Endodermal cell (in vitro differentiated cells): ENCODE data around the gene SLC6A11. TPM values are rescaled to one million over a fixed set of nuclear protein-coding genes. Genes with fewer than 3 reads are reported as not detected.

ENCODE experiments used
- DNase-seq: peaks from one replicate; pipeline ENCODE4 v3.0.0-alpha.2; 2017
- H3K27ac ChIP-seq: 2 replicates; pipeline ENCODE4 v1.5.1; 2013; ENCODE audit warnings: mild to moderate bottlenecking, low read depth, low read length, moderate library complexity
- H3K27me3 ChIP-seq: 2 replicates; pipeline ENCODE4 v1.6.1; 2013; ENCODE audit warnings: mild to moderate bottlenecking, low read length, moderate library complexity; ENCODE audit not compliant: insufficient read depth, control insufficient read depth, poor library complexity, severe bottlenecking
- H3K36me3 ChIP-seq: 2 replicates; pipeline ENCODE4 v1.7.0; 2013; ENCODE audit warnings: mild to moderate bottlenecking, low read length, moderate library complexity; ENCODE audit not compliant: control insufficient read depth, insufficient read depth
- H3K4me1 ChIP-seq: one replicate; pipeline ENCODE4 v1.7.0; 2013; ENCODE audit warnings: low read length; ENCODE audit not compliant: control insufficient read depth, insufficient read depth
- H3K4me3 ChIP-seq: 2 replicates; pipeline ENCODE4 v1.5.1; 2013; ENCODE audit warnings: mild to moderate bottlenecking, low read length, moderate library complexity
- H3K9ac ChIP-seq: 2 replicates; pipeline ENCODE4 v1.6.1; 2013; ENCODE audit warnings: mild to moderate bottlenecking, low read length, moderate library complexity; ENCODE audit not compliant: poor library complexity, severe bottlenecking; ENCODE audit errors: extremely low read depth
- H3K9me3 ChIP-seq: 2 replicates; pipeline ENCODE4 v1.6.1; 2013; ENCODE audit warnings: mild to moderate bottlenecking, low read length, moderate library complexity; ENCODE audit not compliant: control insufficient read depth
- H3K27ac Mint-ChIP-seq: 2 replicates; pipeline ENCODE4 v1.8.0; 2020; ENCODE audit warnings: mixed read lengths
- H3K27me3 Mint-ChIP-seq: 2 replicates; pipeline ENCODE4 v1.8.0; 2021; ENCODE audit warnings: mild to moderate bottlenecking, mixed read lengths; ENCODE audit not compliant: insufficient read depth
- H3K36me3 Mint-ChIP-seq: 2 replicates; pipeline ENCODE4 v1.8.0; 2020; ENCODE audit warnings: low read depth, mixed read lengths
- H3K4me1 Mint-ChIP-seq: 2 replicates; pipeline ENCODE4 v1.8.0; 2020; ENCODE audit warnings: mixed read lengths
- H3K4me3 Mint-ChIP-seq: 2 replicates; pipeline ENCODE4 v1.8.0; 2020; ENCODE audit warnings: mild to moderate bottlenecking, moderate library complexity, mixed read lengths
- H3K9me3 Mint-ChIP-seq: 2 replicates; pipeline ENCODE4 v1.8.0; 2020; ENCODE audit warnings: mild to moderate bottlenecking, mixed read lengths
- CTCF ChIP-seq: fragments of 200-600 bp; sonication (generic); conservative IDR thresholded peaks from 2 replicates; pipeline ENCODE4 v1.5.0; 2021; ENCODE audit warnings: antibody characterized with exemption, mild to moderate bottlenecking
- WGBS, 2 experiments: methylation state at CpG; one replicate each; pipeline versions ENCODE4 v1.1.5 to v1.1.7; 2013; ENCODE audit warnings: missing lambda C conversion rate in 2 of 2, mixed read lengths in 1 of 2; ENCODE audit not compliant: insufficient coverage in 1 of 2, insufficient read length in 1 of 2; 5-methylcytosine and 5-hydroxymethylcytosine counted together
- total RNA-seq, 2 donors: library from RNA; stranded (reverse); fragmentation: NEBNext Ultra II Directional in 1 of 2; extraction: Animal tissue kit (Norgen Biotek cat#: 25700) in 1 of 2; gene quantifications; 2 replicates in 1 of 2; 3 replicates in 1 of 2; pipeline ENCODE4 v1.2.1, GENCODE V29; 2021

The SLC6A11 gene
- total RNA-seq, 2 donors from 2014 or later = 0.27 to 0.73 TPM

DNA sequence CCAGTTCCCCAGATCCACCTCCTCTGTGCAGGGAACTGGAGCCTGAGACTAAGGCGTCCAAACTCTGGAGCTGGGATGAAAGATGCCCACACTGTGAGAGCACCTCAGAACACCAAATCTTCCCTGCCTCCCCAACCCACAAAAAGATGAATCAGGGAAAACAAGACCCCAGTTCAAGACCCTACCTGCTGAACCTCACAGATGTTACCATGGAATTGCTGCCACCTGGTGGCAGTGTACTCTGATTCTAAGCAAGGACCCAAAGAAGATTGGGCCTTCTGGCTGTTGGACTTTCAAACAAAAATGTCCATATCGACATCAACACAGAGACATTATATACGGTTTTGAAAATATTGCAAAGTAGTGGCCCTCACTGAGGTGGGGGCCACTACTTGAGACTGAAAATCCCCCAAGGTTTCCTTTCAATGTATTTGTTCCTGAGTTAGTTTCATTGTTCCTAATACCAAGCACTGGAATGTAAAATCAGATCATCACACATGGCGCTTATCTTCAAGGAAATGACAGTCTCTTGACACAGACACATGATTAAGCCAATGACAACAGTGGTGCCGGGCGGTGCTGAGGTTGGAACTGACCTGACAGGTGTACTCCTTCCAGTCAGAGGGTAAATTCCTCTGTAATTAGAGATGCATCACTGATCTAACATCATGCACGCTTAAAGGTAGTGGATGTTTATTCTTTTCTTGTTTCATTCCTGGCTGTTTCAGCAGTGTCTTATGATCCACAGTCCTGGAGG lies 67.6 kb downstream of the SLC6A11 start:
- H3K4me1 ChIP-seq = no peaks in the 10 kb centered on the region
- no peaks in the 10 kb centered on the region for H3K9me3 ChIP-seq
- no peak overlapping the region for H3K4me3 ChIP-seq
- WGBS, 2 experiments = 84 to 98% methylated on average over 6 to 7 of the region's 7 CpGs
- Mint-ChIP-seq H3K27ac (no peak overlapping the region), H3K4me3 (no peak overlapping the region), H3K9me3 (no peaks in the 10 kb centered on the region), H3K27me3 (peaks cover 56% of the 10 kb centered on the region), H3K4me1 (no peaks in the 10 kb centered on the region), H3K36me3 (no peaks in the 10 kb centered on the region)
- H3K36me3 ChIP-seq = no peaks in the 10 kb centered on the region
- peak; percentile 77 for DNase-seq
- no peak overlapping the region for H3K9ac ChIP-seq
- H3K27me3 ChIP-seq = no peaks in the 10 kb centered on the region
- peak; percentile 83 for TF ChIP-seq CTCF
- H3K27ac ChIP-seq = no peak overlapping the region

GRCh38 chr3:10887015-10887414 lies 71.0 kb downstream of the SLC6A11 start:
- no peaks in the 10 kb centered on the region for H3K4me1 ChIP-seq

GRCh38 chr3:10888518-10889090 lies 72.6 kb downstream of the SLC6A11 start:
- no peaks in the 10 kb centered on the region for H3K4me1 ChIP-seq
- H3K36me3 ChIP-seq = no peaks in the 10 kb centered on the region
- H3K27ac ChIP-seq = no peak overlapping the region
- 80 to 82% methylated on average over 2 to 3 of the region's 3 CpGs for WGBS, 2 experiments
- H3K4me3 ChIP-seq = no peak overlapping the region
- Mint-ChIP-seq H3K9me3 (peaks cover 9% of the 10 kb centered on the region), H3K27me3 (peaks cover 43% of the 10 kb centered on the region), H3K27ac (no peak overlapping the region), H3K4me3 (no peak overlapping the region), H3K4me1 (no peaks in the 10 kb centered on the region), H3K36me3 (no peaks in the 10 kb centered on the region)
- H3K27me3 ChIP-seq = no peaks in the 10 kb centered on the region
- no peak for TF ChIP-seq CTCF
- H3K9me3 ChIP-seq = peaks cover 6% of the 10 kb centered on the region
- DNase-seq = no peak
- no peak overlapping the region for H3K9ac ChIP-seq

More at GRCh38 chr3:10887015-10887414, 71.0 kb downstream of the SLC6A11 start:
- Mint-ChIP-seq H3K4me3 (no peak overlapping the region), H3K27me3 (peaks cover 39% of the 10 kb centered on the region), H3K9me3 (peaks cover 8% of the 10 kb centered on the region), H3K36me3 (no peaks in the 10 kb centered on the region), H3K4me1 (no peaks in the 10 kb centered on the region), H3K27ac (no peak overlapping the region)
- 85 to 86% methylated on average over 1 of the region's 1 CpG for WGBS, 2 experiments
- Histone ChIP-seq H3K36me3 (no peaks in the 10 kb centered on the region), H3K4me3 (no peak overlapping the region), H3K9me3 (peaks cover 6% of the 10 kb centered on the region), H3K9ac (no peak overlapping the region), H3K27ac (no peak overlapping the region), H3K27me3 (no peaks in the 10 kb centered on the region)
- TF ChIP-seq CTCF = no peak
- no peak for DNase-seq
